Activated naive CD8-positive, alpha-beta T cell treated with anti-CD3 and anti-CD28 coated beads, Interleukin-2, amount 10 ng/mL, durations not matched to agents 7 days and 5 days (primary cell): Measurements from ENCODE around the gene JPT1. TPM values are rescaled to one million over a fixed set of nuclear protein-coding genes. Genes with fewer than 3 reads are reported as not detected.

Source experiments
- ATAC-seq: fragments of 150-1000 bp; cut with Tn5 transposase; one replicate; pipeline ENCODE4 v1.10.0; 2021; ENCODE audit warnings: low read depth, moderate library complexity
- POLR2A ChIA-PET: fragments of 350-600 bp; sonication (Branson Sonifier 250); formaldehyde crosslinking; loops from one replicate; lab custom pipeline; 2021; ENCODE audit warnings: antibody characterized with exemption; lab: Charles Lee
- DNase-seq: peaks from one replicate; pipeline ENCODE4 v3.0.0; 2021
- H3K27ac Mint-ChIP-seq: one replicate; pipeline ENCODE4 v1.8.0; 2022; ENCODE audit warnings: mild to moderate bottlenecking, mixed read lengths
- H3K27me3 Mint-ChIP-seq: one replicate; pipeline ENCODE4 v1.8.0; 2022; ENCODE audit warnings: mild to moderate bottlenecking, moderate library complexity, mixed read lengths
- H3K36me3 Mint-ChIP-seq: one replicate; pipeline ENCODE4 v1.8.0; 2021; ENCODE audit warnings: mild to moderate bottlenecking, mixed read lengths
- H3K4me1 Mint-ChIP-seq: one replicate; pipeline ENCODE4 v1.8.0; 2021; ENCODE audit warnings: mixed read lengths
- H3K4me3 Mint-ChIP-seq: one replicate; pipeline ENCODE4 v1.8.0; 2022; ENCODE audit warnings: mild to moderate bottlenecking, moderate library complexity, mixed read lengths
- H3K9me3 Mint-ChIP-seq: one replicate; pipeline ENCODE4 v1.8.0; 2021; ENCODE audit warnings: mixed read lengths
- total RNA-seq, 2 experiments: library from RNA; stranded (reverse); gene quantifications; one replicate each; pipeline ENCODE4 v1.2.3, GENCODE V29; 2021

JPT1 gene
- total RNA-seq, 2 experiments from 2014 or later, result 194 to 213 TPM

DNA sequence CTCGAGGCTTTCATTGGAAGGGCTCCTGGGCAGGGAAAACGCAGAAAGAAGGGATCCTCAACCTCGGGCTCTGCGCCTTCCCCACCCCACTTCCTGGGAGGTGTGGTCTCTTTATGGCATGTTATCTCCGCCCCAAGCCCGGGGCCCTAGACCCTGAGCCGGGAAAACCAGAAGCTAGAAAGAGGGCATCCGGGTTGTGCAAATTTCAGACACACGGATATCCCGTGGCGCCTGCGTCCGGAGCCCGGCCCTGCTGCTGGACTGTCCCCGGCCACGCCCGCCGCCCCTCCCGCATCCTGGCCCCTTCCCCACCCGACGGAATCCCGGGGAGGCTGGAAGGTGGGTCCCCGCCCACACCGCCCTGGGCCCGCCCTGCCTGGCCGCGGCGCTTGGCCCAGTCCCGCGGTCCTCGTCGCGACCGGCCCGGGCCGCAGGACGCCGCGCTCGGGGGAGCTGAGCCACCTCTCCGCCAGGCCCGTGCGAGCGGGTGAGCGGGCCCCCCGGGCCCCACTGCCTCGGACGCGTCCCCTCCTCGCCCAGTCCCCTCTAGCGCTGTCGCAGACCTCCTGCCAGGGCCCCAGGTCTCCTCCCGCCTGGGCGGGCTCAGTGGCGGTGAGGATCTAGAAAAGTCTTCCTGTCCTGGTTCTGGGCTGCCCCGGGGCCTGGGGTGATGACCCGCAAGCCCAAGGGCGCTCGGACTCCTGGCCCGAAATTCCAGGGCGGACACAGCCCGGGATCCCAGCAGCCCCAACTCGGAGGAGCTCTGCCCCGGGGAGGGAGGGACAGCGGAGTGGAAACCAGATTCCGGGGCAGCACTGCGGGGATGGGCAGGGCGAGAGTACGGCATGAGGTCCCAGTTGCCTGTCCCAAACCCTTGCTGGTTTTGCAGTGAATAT, 66.5 kb downstream of the JPT1 start, which contains the start of gene SLC16A5:
SLC16A5 (plus strand) TSS at position 397 of the 896 bp plus-strand sequence. CDS start 5,683 bp downstream, outside the sequence.
- H3K4me1 Mint-ChIP-seq, result peaks cover 32% of the 10 kb centered on the region
- ATAC-seq (peak; percentile 68), DNase-seq (peak; percentile 70)
- peak within 1 kb of the TSS; percentile 83 for H3K27ac Mint-ChIP-seq
- no peaks in the 10 kb centered on the region for H3K9me3 Mint-ChIP-seq
- H3K4me3 Mint-ChIP-seq, result peak within 1 kb of the TSS; percentile 82
- H3K36me3 Mint-ChIP-seq, result no peaks in the 10 kb centered on the region
- POLR2A ChIA-PET, result interaction anchor here (0.6 to 2.4 kb wide), 15 partner anchors 9 to 198 kb away, joined by 3 to 13 read pairs (median 3); partner anchors contain the start of genes ARMC7, ATP5PD, CDR2L and KCTD2
- no peaks in the 10 kb centered on the region for H3K27me3 Mint-ChIP-seq

- Mint-ChIP-seq H3K4me3 (peak overlapping the region; percentile 76), H3K4me1 (peaks cover 30% of the 10 kb centered on the region), H3K27ac (peak overlapping the region; percentile 70), H3K36me3 (no peaks in the 10 kb centered on the region), H3K27me3 (no peaks in the 10 kb centered on the region), H3K9me3 (no peaks in the 10 kb centered on the region)
- POLR2A ChIA-PET, result interaction anchor here (0.9 to 2.4 kb wide), 8 partner anchors 10 to 184 kb away, joined by 3 to 13 read pairs (median 4); partner anchors contain the start of genes ARMC7, CDR2L and MIF4GD
- DNase-seq, result no peak
- ATAC-seq, result peak; percentile 1
Measured at GRCh38 chr17:75087182-75087557, 67.1 kb downstream of the JPT1 start.

GRCh38 chr17:75086496-75087181, 67.7 kb downstream of the JPT1 start:
- H3K9me3 Mint-ChIP-seq, result no peaks in the 10 kb centered on the region
- no peaks in the 10 kb centered on the region for H3K36me3 Mint-ChIP-seq
- H3K27me3 Mint-ChIP-seq, result no peaks in the 10 kb centered on the region
- ATAC-seq, result no peak
- POLR2A ChIA-PET, result interaction anchor here (1.9 to 2.4 kb wide), 2 partner anchors 10 to 23 kb away, joined by 7 to 13 read pairs; partner anchors contain the start of gene ARMC7
- peak overlapping the region; percentile 56 for H3K27ac Mint-ChIP-seq
- H3K4me3 Mint-ChIP-seq, result peak overlapping the region; percentile 10
- DNase-seq, result no peak
- peaks cover 28% of the 10 kb centered on the region for H3K4me1 Mint-ChIP-seq

Other genes starting within 250 kb of the JPT1 start
- gene USH1G, start 231.3 kb downstream of the JPT1 start, total RNA-seq, result not detected
- gene OTOP2, start 230.2 kb downstream of the JPT1 start, total RNA-seq, result not detected
- gene OTOP3, start 218.6 kb downstream of the JPT1 start, total RNA-seq, result not detected
- gene HID1, start 181.8 kb downstream of the JPT1 start, total RNA-seq, result 1 to 10 TPM; 3.6 to 3.9 TPM
- under 1 TPM; 0.11 to 0.14 TPM for gene CDR2L, start 166.9 kb downstream of the JPT1 start, total RNA-seq
- 10 to 100 TPM; 32.2 to 36.2 TPM for gene MRPL58, start 141.8 kb downstream of the JPT1 start, total RNA-seq
- gene ATP5PD, start 107.5 kb downstream of the JPT1 start, total RNA-seq, result 100 to 1,000 TPM; 196 to 199 TPM
- gene KCTD2, start 107.3 kb downstream of the JPT1 start, total RNA-seq, result 10 to 100 TPM; 20.4 to 22.4 TPM
- gene SLC16A5, start 66.6 kb downstream of the JPT1 start, total RNA-seq, result 10 to 100 TPM in 1 of 2 experiments, 1 to 10 TPM in 1; 9.1 to 11.0 TPM
- 10 to 100 TPM; 16.2 to 17.6 TPM for gene ARMC7, start 44.5 kb downstream of the JPT1 start, total RNA-seq
- 10 to 100 TPM; 69.9 to 70.8 TPM for gene NT5C, start 22.8 kb downstream of the JPT1 start, total RNA-seq
- 100 to 1,000 TPM; 470 to 500 TPM for gene SUMO2, start 28.4 kb upstream of the JPT1 start, total RNA-seq
- 100 to 1,000 TPM; 154 to 167 TPM for gene NUP85, start 51.2 kb upstream of the JPT1 start, total RNA-seq
- gene GGA3, start 107.1 kb upstream of the JPT1 start, total RNA-seq, result 10 to 100 TPM; 92.9 to 95.2 TPM
- gene MRPS7, start 107.4 kb upstream of the JPT1 start, total RNA-seq, result 10 to 100 TPM; 34.0 to 36.1 TPM
- gene MIF4GD, start 116.7 kb upstream of the JPT1 start, total RNA-seq, result 10 to 100 TPM; 44.4 to 44.8 TPM
- gene SLC25A19, start 134.9 kb upstream of the JPT1 start, total RNA-seq, result 10 to 100 TPM; 26.7 to 27.9 TPM